PC-3 (cell line): ENCODE results near the gene NUBPL. TPM values are rescaled to one million over a fixed set of nuclear protein-coding genes. Genes with fewer than 3 reads are reported as not detected.

ENCODE experiments used
- ATAC-seq: fragments of 200-7000 bp; cut with Tn5 transposase; 2 replicates; pipeline ENCODE4 v1.9.1; 2020; ENCODE audit warnings: mild to moderate bottlenecking, moderate library complexity
- BruUV-seq: library from RNA; stranded (reverse); fragments of 400-500 nt; replicated peaks from 2 replicates; lab custom pipeline; 2021; lab: Mats Ljungman, UMichigan
- CTCF ChIA-PET: fragments of 300-600 bp; sonication (Branson Sonifier 250); formaldehyde crosslinking; loops from one replicate; lab custom pipeline; 2022; ENCODE audit warnings: antibody characterized with exemption; lab: Charles Lee
- POLR2A ChIA-PET: fragments of 300-600 bp; sonication (Branson Sonifier 250); formaldehyde crosslinking; loops from one replicate; lab custom pipeline; 2022; ENCODE audit warnings: antibody characterized with exemption; ENCODE audit not compliant: unreplicated experiment; lab: Charles Lee
- DNase-seq: peaks from one replicate; pipeline ENCODE4 v3.0.0-alpha.2; 2015
- H2AFZ ChIP-seq: fragments of 300-600 bp; sonication (generic); 2 replicates; pipeline ENCODE4 v1.6.0; 2016; ENCODE audit warnings: antibody characterized with exemption, low read length
- H3F3A ChIP-seq: fragments of 300-600 bp; sonication (generic); one replicate; pipeline ENCODE4 v1.6.0; 2017; ENCODE audit warnings: antibody characterized with exemption, low read length, control low read depth, mild to moderate bottlenecking; ENCODE audit not compliant: unreplicated experiment
- H3K27ac ChIP-seq: fragments of 300-600 bp; sonication (generic); 2 replicates; pipeline ENCODE4 v1.5.1; 2016; ENCODE audit warnings: mild to moderate bottlenecking, low read length
- H3K27me3 ChIP-seq: fragments of 300-600 bp; sonication (generic); 2 replicates; pipeline ENCODE4 v1.6.1; 2016; ENCODE audit warnings: low read length, mixed read lengths
- H3K36me3 ChIP-seq: fragments of 300-600 bp; sonication (generic); 2 replicates; pipeline ENCODE4 v1.6.1; 2016; ENCODE audit warnings: low read depth, mixed run types, low read length, mixed read lengths
- H3K4me1 ChIP-seq: fragments of 300-600 bp; sonication (generic); 2 replicates; pipeline ENCODE4 v1.5.1; 2016; ENCODE audit warnings: low read length; ENCODE audit not compliant: insufficient read depth
- H3K4me2 ChIP-seq: fragments of 300-600 bp; sonication (generic); 2 replicates; pipeline ENCODE4 v1.6.0; 2016; ENCODE audit warnings: low read length
- H3K4me3 ChIP-seq: fragments of 300-600 bp; sonication (generic); 2 replicates; pipeline ENCODE4 v1.5.1; 2016; ENCODE audit warnings: mild to moderate bottlenecking, low read length, mixed read lengths
- H3K79me2 ChIP-seq: fragments of 300-600 bp; sonication (generic); 2 replicates; pipeline ENCODE4 v1.6.1; 2017; ENCODE audit warnings: low read length, mixed read lengths
- H3K9ac ChIP-seq: fragments of 300-600 bp; sonication (generic); 2 replicates; pipeline ENCODE4 v1.6.0; 2016; ENCODE audit warnings: mild to moderate bottlenecking, low read length
- H3K9me2 ChIP-seq: fragments of 300-600 bp; sonication (generic); replicated peaks from 2 replicates; pipeline ENCODE4 v1.6.1; 2016; ENCODE audit warnings: mixed run types, low read length, mixed read lengths
- H3K9me3 ChIP-seq: fragments of 300-600 bp; sonication (generic); 2 replicates; pipeline ENCODE4 v1.6.1; 2016; ENCODE audit warnings: low read length, mixed read lengths
- H4K20me1 ChIP-seq: fragments of 300-600 bp; sonication (generic); 2 replicates; pipeline ENCODE4 v1.6.1; 2016; ENCODE audit warnings: low read length, mixed read lengths
- CTCF ChIP-seq: fragments of 300-600 bp; sonication (generic); conservative IDR thresholded peaks from 2 replicates; pipeline ENCODE4 v1.5.1; 2017; ENCODE audit warnings: antibody characterized with exemption, low read depth, mild to moderate bottlenecking, low read length
- EZH2 ChIP-seq: fragments of 300-600 bp; sonication (generic); IDR thresholded peaks from one replicate; pipeline ENCODE4 v1.6.1; 2017; ENCODE audit warnings: antibody characterized with exemption, mild to moderate bottlenecking, low read length; ENCODE audit not compliant: unreplicated experiment
- EZH2phosphoT487 ChIP-seq: fragments of 300-600 bp; sonication (generic); IDR thresholded peaks from 2 replicates; pipeline ENCODE4 v1.6.1; 2018; ENCODE audit warnings: mild to moderate bottlenecking, antibody characterized with exemption, low read length, borderline replicate concordance
- intact Hi-C: fragments of 100-400 bp; cut with micrococcal nuclease; formaldehyde crosslinking; loops from 2 replicates; pipeline ENCODE4 v1.9.0; 2023
- total RNA-seq: library from RNA; depleted of rRNA; stranded (reverse); fragments of >200 nt; gene quantifications from 2 replicates; pipeline ENCODE4 v1.2.3, GENCODE V29; 2014

Gene NUBPL
- total RNA-seq, 1 experiment from 2014 or later: 14.9 TPM

GRCh38 chr14:31668348-31668747 lies 107.1 kb downstream of the NUBPL start:
- TF ChIP-seq EZH2: no peak
- no peak for TF ChIP-seq EZH2phosphoT487
- TF ChIP-seq CTCF: no peak
- ATAC-seq (no peak), DNase-seq (no peak)
- Histone ChIP-seq H3K27me3 (no peaks in the 10 kb centered on the region), H3K79me2 (no peaks in the 10 kb centered on the region), H3F3A (no peaks in the 10 kb centered on the region), H2AFZ (no peak overlapping the region), H3K9me3 (no peaks in the 10 kb centered on the region), H3K36me3 (no peaks in the 10 kb centered on the region), H3K9me2 (no peaks in the 10 kb centered on the region), H3K4me3 (no peak overlapping the region), H3K4me2 (no peak overlapping the region), H4K20me1 (no peaks in the 10 kb centered on the region), H3K27ac (no peak overlapping the region), H3K4me1 (no peaks in the 10 kb centered on the region), H3K9ac (no peak overlapping the region)
- POLR2A ChIA-PET: no interaction called here
- CTCF ChIA-PET: no interaction called here
- intact Hi-C loops: no loop called here
- no TSS peak for BruUV-seq

- Histone ChIP-seq H2AFZ (no peak overlapping the region), H3F3A (no peaks in the 10 kb centered on the region), H3K4me3 (no peak overlapping the region), H4K20me1 (no peaks in the 10 kb centered on the region), H3K4me1 (no peaks in the 10 kb centered on the region), H3K9me2 (no peaks in the 10 kb centered on the region), H3K27me3 (no peaks in the 10 kb centered on the region), H3K36me3 (no peaks in the 10 kb centered on the region), H3K9me3 (no peaks in the 10 kb centered on the region), H3K4me2 (no peak overlapping the region), H3K79me2 (no peaks in the 10 kb centered on the region), H3K27ac (no peak overlapping the region), H3K9ac (no peak overlapping the region)
- no peak for DNase-seq
- BruUV-seq: no TSS peak
- ChIA-PET POLR2A (no interaction called here), CTCF (no interaction called here)
- no peak for ATAC-seq
- intact Hi-C loops: loop anchor here (10.0 kb wide), 1 partner anchor 222 kb away; no protein-coding TSS in a partner anchor
- TF ChIP-seq EZH2: no peak
- no peak for TF ChIP-seq CTCF
- TF ChIP-seq EZH2phosphoT487: no peak
These were observed 111.5 kb downstream of the NUBPL start for GRCh38 chr14:31672709-31673108.

GRCh38 chr14:31677052-31677451 lies 115.8 kb downstream of the NUBPL start:
- ChIA-PET POLR2A (no interaction called here), CTCF (no interaction called here)
- H3F3A ChIP-seq: no peaks in the 10 kb centered on the region
- H3K4me1 ChIP-seq: no peaks in the 10 kb centered on the region
- DNase-seq (no peak), ATAC-seq (no peak)
- no peak overlapping the region for H3K4me3 ChIP-seq
- H3K9me2 ChIP-seq: no peaks in the 10 kb centered on the region
- no peaks in the 10 kb centered on the region for H3K27me3 ChIP-seq
- intact Hi-C loops: loop anchor here (10.0 kb wide), 1 partner anchor 218 kb away; no protein-coding TSS in a partner anchor
- no peak overlapping the region for H3K9ac ChIP-seq
- no peaks in the 10 kb centered on the region for H3K9me3 ChIP-seq
- no peaks in the 10 kb centered on the region for H4K20me1 ChIP-seq
- no peaks in the 10 kb centered on the region for H3K36me3 ChIP-seq
- H3K27ac ChIP-seq: no peak overlapping the region
- TF ChIP-seq EZH2phosphoT487 (no peak), CTCF (no peak), EZH2 (no peak)
- no peak overlapping the region for H3K4me2 ChIP-seq
- H3K79me2 ChIP-seq: no peaks in the 10 kb centered on the region
- BruUV-seq: no TSS peak
- H2AFZ ChIP-seq: no peak overlapping the region
